ENCODE results near the gene CTCF.

CTCF gene

GRCh38 chr16:67683767-67684166 lies 121.4 kb downstream of the CTCF start:
- H3K36me3 ChIP-seq (ENCODE audit: insufficient read depth, low read depth, low read length), result peaks cover 36% of the 10 kb centered on the region; the same call in 1 of the 2 replicates
- H3K27ac ChIP-seq (ENCODE audit: low read length), result no peak overlapping the region
- H3K9ac ChIP-seq (ENCODE audit: low read depth, low read length), result no peak overlapping the region
- H3K27me3 ChIP-seq (ENCODE audit: insufficient read depth, low read length), result no peaks in the 10 kb centered on the region
- H3K9me3 ChIP-seq (ENCODE audit: insufficient read depth, low read depth, low read length), result no peaks in the 10 kb centered on the region
- H3K4me3 ChIP-seq (ENCODE audit: low read length), result no peak overlapping the region
- no peaks in the 10 kb centered on the region for H3K4me1 ChIP-seq (ENCODE audit: insufficient read depth, low read length)

GRCh38 chr16:67685388-67686112 lies 123.2 kb downstream of the CTCF start:
- Histone ChIP-seq H3K27me3 (ENCODE audit: insufficient read depth, low read length) (no peaks in the 10 kb centered on the region), H3K9ac (ENCODE audit: low read depth, low read length) (no peak overlapping the region), H3K36me3 (ENCODE audit: insufficient read depth, low read depth, low read length) (peaks cover 30% of the 10 kb centered on the region; the same call in 1 of the 2 replicates), H3K4me1 (ENCODE audit: insufficient read depth, low read length) (no peaks in the 10 kb centered on the region), H3K9me3 (ENCODE audit: insufficient read depth, low read depth, low read length) (no peaks in the 10 kb centered on the region), H3K4me3 (ENCODE audit: low read length) (no peak overlapping the region), H3K27ac (ENCODE audit: low read length) (no peak overlapping the region)
